Breast epithelium (tissue), 4 donors: ENCODE results near the gene ZNF799. TPM values are rescaled to one million over a fixed set of nuclear protein-coding genes. Genes with fewer than 3 reads are reported as not detected.
"Not testable (repeated sequence)": the region's sequence is repeated elsewhere in the genome, so short reads cannot be mapped to it uniquely, and the experiment has no call there.

Source experiments
- DNase-seq, 2 donors: peaks; one replicate each; pipeline ENCODE4 v3.0.0-alpha.2; 2019; ENCODE audit warnings: low spot score in 2 of 2
- H3K27ac ChIP-seq, 2 donors: fragments of 200-600 bp; sonication (generic) in 1 of 2; one replicate each; pipeline ENCODE4 v1.5.1; 2016 to 2019; ENCODE audit warnings: mild to moderate bottlenecking in 1 of 2
- H3K27me3 ChIP-seq, 2 donors: fragments of 200-600 bp; sonication (generic) in 1 of 2; one replicate each; pipeline versions ENCODE4 v1.5.1 to v1.6.0; 2017 to 2019; ENCODE audit warnings: control low read depth in 1 of 2, mild to moderate bottlenecking in 1 of 2
- H3K36me3 ChIP-seq: fragments of 200-600 bp; one replicate; pipeline ENCODE4 v1.5.1; 2019
- H3K4me1 ChIP-seq, 2 donors: fragments of 200-600 bp; sonication (generic); one replicate each; pipeline ENCODE4 v1.5.1; 2016 to 2019; ENCODE audit warnings: control low read depth in 1 of 2
- H3K4me3 ChIP-seq, 3 donors: fragments of 200-600 bp; sonication (generic); 1 replicate in 2 of 3; 2 replicates in 1 of 3; pipeline ENCODE4 v1.5.1; 2016 to 2019; ENCODE audit warnings: mild to moderate bottlenecking in 3 of 3, moderate library complexity in 2 of 3
- H3K9me3 ChIP-seq, 2 donors: fragments of 200-600 bp; sonication (generic) in 1 of 2; one replicate each; pipeline ENCODE4 v1.5.1; 2016 to 2019; ENCODE audit warnings: control low read depth in 1 of 2
- POLR2A ChIP-seq: fragments of 450-650 bp; IDR thresholded peaks from one replicate; pipeline ENCODE4 v1.6.1; 2016; ENCODE audit warnings: antibody characterized with exemption, mild to moderate bottlenecking, moderate library complexity
- POLR2AphosphoS5 ChIP-seq, 3 donors: sonication (generic); formaldehyde crosslinking; IDR thresholded peaks; one replicate each; pipeline ENCODE4 v1.6.1; 2017; ENCODE audit warnings: antibody characterized with exemption in 3 of 3
- intact Hi-C: fragments of 100-400 bp; cut with DNase I; formaldehyde crosslinking; loops from one replicate; pipeline ENCODE4 v1.15.1; 2023; ENCODE audit warnings: low total_unique reads
- total RNA-seq, 3 donors: library from RNA; depleted of rRNA; stranded (reverse); fragments of >200 nt; gene quantifications; one replicate each; pipeline ENCODE4 v1.1.0, GENCODE V29; 2016
- TF ChIP-seq, protein P1 (sequence below), 3 donors: fragments of 450-650 bp; IDR thresholded peaks; one replicate each; pipeline ENCODE4 v1.5.1; 2016 to 2017; ENCODE audit warnings: antibody characterized with exemption in 3 of 3, mild to moderate bottlenecking in 3 of 3, moderate library complexity in 3 of 3

ZNF799 gene
- total RNA-seq, 3 donors from 2014 or later = 6.4 to 10.4 (median 8.8) TPM

DNA sequence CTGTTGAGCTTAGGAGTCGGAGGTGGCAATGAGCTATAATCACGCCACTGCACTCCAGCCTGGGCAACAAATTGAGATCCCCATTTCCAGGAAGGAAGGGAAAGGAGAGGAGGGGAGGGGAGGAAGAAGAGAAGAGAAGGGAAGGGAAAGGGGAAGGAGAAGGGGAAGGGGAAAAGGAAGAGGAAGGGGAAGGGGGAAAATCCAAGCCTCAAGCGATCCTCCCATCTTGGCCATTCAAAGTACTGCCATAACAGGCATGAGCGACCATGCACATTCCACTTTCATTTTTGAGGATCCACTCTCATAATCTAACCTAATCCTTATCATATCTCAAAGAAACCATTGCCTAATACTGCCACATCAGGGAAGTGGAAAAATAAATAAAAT is 24.8 kb upstream of the ZNF799 start:
- TF ChIP-seq POLR2A (no peak), POLR2AphosphoS5 (IDR thresholded peaks at IDR 0.05) (no peak)
- TF ChIP-seq, protein P1, sequence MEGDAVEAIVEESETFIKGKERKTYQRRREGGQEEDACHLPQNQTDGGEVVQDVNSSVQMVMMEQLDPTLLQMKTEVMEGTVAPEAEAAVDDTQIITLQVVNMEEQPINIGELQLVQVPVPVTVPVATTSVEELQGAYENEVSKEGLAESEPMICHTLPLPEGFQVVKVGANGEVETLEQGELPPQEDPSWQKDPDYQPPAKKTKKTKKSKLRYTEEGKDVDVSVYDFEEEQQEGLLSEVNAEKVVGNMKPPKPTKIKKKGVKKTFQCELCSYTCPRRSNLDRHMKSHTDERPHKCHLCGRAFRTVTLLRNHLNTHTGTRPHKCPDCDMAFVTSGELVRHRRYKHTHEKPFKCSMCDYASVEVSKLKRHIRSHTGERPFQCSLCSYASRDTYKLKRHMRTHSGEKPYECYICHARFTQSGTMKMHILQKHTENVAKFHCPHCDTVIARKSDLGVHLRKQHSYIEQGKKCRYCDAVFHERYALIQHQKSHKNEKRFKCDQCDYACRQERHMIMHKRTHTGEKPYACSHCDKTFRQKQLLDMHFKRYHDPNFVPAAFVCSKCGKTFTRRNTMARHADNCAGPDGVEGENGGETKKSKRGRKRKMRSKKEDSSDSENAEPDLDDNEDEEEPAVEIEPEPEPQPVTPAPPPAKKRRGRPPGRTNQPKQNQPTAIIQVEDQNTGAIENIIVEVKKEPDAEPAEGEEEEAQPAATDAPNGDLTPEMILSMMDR (IDR thresholded peaks at IDR 0.05) = no peak
- Histone ChIP-seq H3K36me3 (no peaks in the 10 kb centered on the region), H3K4me1 (no peaks in the 10 kb centered on the region), H3K4me3 (no peak overlapping the region), H3K27ac (no peak overlapping the region), H3K27me3 (no peaks in the 10 kb centered on the region), H3K9me3 (peaks cover 3 to 6% of the 10 kb centered on the region in 2 donors)
- DNase-seq = no peak
- intact Hi-C loops = no loop called here

DNA sequence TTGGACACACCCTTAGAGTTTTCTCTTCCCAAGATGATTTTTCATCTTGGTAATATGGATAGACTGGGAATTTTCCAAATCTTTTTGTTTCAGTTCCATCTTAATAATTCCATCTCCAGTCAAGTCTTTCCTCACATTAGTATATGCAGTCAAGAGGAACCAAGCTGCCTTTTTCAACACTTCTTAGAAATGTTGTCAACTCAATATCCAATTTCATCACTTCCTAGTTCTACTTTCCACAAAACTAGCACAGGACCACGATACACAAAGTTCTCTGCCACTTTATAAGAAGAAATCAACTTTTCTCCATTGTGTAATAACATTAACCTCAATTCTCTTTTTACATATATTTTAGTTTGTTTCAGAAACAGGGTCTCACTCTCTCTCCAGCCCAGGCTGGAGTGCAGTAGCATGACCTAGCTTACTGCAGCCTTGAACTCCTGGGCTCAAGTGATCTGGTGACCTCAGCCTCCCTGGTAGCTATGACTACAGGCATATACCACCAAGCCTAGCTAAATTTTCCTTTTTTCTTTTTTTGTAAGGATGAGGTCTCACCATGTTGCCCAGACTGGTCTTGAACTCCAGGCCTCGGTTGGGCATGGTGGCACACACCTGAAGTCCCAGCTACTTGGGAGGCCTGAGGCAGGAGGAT is 24.3 kb upstream of the ZNF799 start:
- intact Hi-C loops = no loop called here
- DNase-seq = no peak
- Histone ChIP-seq H3K36me3 (no peaks in the 10 kb centered on the region), H3K27me3 (no peaks in the 10 kb centered on the region), H3K4me3 (no peak overlapping the region), H3K27ac (no peak overlapping the region), H3K4me1 (no peaks in the 10 kb centered on the region), H3K9me3 (peaks cover under 1 to 3% of the 10 kb centered on the region in 2 donors)
- no peak for TF ChIP-seq POLR2AphosphoS5 (IDR thresholded peaks at IDR 0.05)
- TF ChIP-seq POLR2A = no peak
- TF ChIP-seq, protein P1 (IDR thresholded peaks at IDR 0.05) = no peak

DNA sequence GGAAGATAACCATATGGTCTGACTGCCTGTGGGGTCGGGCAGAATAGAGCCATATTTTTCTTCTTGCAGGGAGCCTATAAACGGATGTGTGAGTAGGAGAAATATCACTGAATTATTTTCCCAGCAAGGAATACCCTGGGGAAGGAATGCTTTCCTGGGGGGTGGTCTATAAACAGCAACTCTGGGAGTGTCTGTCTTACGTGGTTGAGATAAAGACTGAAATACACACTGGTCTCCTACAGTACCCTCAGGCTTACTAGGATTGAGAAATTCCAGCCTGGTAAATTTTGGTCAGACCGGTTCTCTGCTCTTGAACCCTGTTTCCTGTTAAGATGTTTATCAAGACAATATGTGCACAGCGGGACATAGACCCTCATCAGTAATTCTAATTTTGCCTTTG is 16.2 kb upstream of the ZNF799 start:
- DNase-seq, H3K9me3 ChIP-seq, H3K4me3 ChIP-seq, H3K27me3 ChIP-seq, H3K4me1 ChIP-seq, H3K27ac ChIP-seq, intact Hi-C loops, H3K36me3 ChIP-seq: not testable (repeated sequence)

DNA sequence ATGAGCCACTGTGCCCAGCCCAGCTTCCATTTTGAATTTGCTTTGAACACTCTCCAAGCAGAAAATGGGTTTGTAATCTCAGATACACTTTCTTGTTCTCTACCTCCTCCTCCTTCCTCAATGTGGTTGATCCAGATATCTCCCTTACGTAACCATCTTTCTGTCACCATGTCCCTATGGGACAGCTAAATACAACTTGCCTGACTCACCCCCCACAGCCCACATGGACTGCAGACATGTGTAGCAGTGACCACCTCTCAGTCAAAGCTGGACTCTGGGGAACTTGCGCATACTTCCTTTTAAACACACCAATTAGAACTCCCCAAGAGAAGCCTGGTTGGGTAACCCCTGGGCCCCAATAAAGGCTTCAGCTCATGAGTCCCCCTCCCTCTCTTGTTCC is 10.8 kb upstream of the ZNF799 start:
- intact Hi-C loops = no loop called here
- TF ChIP-seq POLR2A (no peak), POLR2AphosphoS5 (IDR thresholded peaks at IDR 0.05) (no peak)
- TF ChIP-seq, protein P1 (IDR thresholded peaks at IDR 0.05) = no peak
- no peaks in the 10 kb centered on the region for H3K4me1 ChIP-seq
- H3K9me3 ChIP-seq = peaks cover 0 to 4% of the 10 kb centered on the region in 2 donors
- H3K27ac ChIP-seq = no peak overlapping the region
- H3K27me3 ChIP-seq = no peaks in the 10 kb centered on the region
- H3K36me3 ChIP-seq = no peaks in the 10 kb centered on the region
- no peak for DNase-seq
- H3K4me3 ChIP-seq = no peak overlapping the region

DNA sequence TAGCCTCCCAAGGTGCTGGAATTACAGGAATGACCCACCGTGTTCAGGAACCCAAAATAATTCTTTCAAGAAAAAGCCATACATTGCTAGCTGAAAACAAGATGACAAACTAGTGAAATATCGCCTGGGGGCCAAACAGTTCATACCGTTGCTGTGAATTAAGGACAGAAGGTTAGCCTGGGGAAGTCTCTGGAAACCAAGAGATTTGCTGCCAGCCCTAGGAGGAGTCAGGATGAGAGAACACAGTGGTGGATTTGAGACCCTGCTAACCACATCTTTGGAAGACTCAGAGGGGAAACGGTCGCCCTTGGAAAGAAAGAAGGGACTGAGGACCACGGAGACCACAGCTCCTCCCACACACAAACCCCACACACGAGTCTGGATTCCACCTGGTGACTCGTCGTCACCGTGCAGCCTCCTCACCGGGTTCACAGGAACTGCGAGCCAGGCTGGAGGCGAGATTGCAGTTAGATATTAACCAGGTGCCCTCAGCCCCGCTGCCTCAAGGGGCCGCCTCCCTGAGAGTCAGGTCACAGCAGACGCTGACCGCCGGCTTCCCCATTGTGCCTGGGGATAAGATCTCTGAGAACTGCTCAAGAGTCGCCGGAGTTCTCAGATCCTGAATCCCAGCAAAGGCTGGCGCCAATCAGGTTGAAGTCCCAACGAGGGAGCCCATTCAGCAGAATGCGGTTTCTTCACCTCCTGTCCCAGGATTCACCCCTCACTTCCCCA is 1.0 kb downstream of the ZNF799 start:
- DNase-seq, H3K36me3 ChIP-seq, H3K9me3 ChIP-seq, H3K27me3 ChIP-seq, H3K4me1 ChIP-seq, intact Hi-C loops: not testable (repeated sequence)
- Histone ChIP-seq H3K27ac (peak overlapping the region; percentile 86 to 91), H3K4me3 (peak overlapping the region; percentile 61 to 81 (median 75))

DNA sequence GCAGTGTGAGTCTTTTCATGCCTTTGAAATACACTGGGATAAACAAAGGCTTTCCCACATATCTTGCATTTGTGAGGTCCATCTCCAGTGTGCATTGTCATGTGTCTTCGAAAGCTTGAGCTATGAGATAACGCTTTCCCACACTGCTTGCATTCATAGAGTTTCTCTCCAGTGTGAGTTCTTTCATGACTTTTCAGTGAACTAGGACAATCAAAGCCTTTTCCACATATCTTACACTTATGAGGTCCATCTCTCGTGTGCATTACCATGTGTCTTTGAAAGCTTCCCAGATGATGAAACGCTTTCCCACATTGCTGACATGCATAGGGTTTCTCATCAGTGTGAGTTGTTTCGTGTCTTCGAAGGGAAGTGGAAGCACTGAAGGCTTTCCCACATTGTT is 9.9 kb downstream of the ZNF799 start:
- H3K4me1 ChIP-seq, intact Hi-C loops, H3K9me3 ChIP-seq, H3K27me3 ChIP-seq, H3K27ac ChIP-seq, H3K4me3 ChIP-seq, H3K36me3 ChIP-seq, DNase-seq: not testable (repeated sequence)

DNA sequence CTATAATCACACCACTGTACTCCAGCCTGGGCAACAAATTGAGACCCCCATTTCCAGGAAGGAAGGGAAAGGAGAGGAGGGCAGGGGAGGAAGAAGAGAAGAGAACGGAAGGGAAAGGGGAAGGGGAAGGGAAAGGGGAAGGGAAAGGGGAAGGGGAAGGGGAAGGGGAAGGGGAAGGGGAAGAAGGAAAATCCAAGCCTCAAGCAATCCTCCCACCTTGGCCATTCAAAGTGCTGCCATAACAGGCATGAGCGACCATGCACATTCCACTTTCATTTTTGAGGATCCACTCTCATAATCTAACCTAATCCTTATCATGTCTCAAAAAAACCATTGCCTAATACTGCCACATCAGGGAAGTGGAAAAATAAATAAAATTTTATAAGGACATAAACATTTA is 14.7 kb downstream of the ZNF799 start:
- H3K36me3 ChIP-seq, H3K27me3 ChIP-seq, H3K4me3 ChIP-seq, H3K9me3 ChIP-seq, H3K4me1 ChIP-seq, intact Hi-C loops, H3K27ac ChIP-seq, DNase-seq: not testable (repeated sequence)
